Fibroblast of the conjunctiva (primary cell): ENCODE results near the gene SMIM33.
"Not testable (repeated sequence)": the region's sequence is repeated elsewhere in the genome, so short reads cannot be mapped to it uniquely, and the experiment has no call there.

Source experiments
- DNase-seq: peaks from one replicate; pipeline ENCODE4 v3.0.0-alpha.2; 2010; ENCODE audit warnings: low read depth

SMIM33 gene

GRCh38 chr5:139470821-139471300, at the start of gene SMIM33:
SMIM33 (plus strand) TSS chr5:139471004; CDS start chr5:139471122, 118 bp downstream.
- no peak for DNase-seq

- peak; percentile 65 for DNase-seq
Measured at GRCh38 chr5:139422307-139422893, 48.4 kb upstream of the SMIM33 start.

GRCh38 chr5:139425497-139425896, 45.3 kb upstream of the SMIM33 start:
- no peak for DNase-seq

- no peak for DNase-seq
Measured at GRCh38 chr5:139426203-139426885, 44.5 kb upstream of the SMIM33 start.

GRCh38 chr5:139430015-139430414, 40.8 kb upstream of the SMIM33 start:
- no peak for DNase-seq

GRCh38 chr5:139431706-139432105, 39.1 kb upstream of the SMIM33 start:
- DNase-seq, result no peak

GRCh38 chr5:139435676-139436075, 35.1 kb upstream of the SMIM33 start:
- DNase-seq, result no peak

- no peak for DNase-seq
Measured at GRCh38 chr5:139438707-139439012, 32.1 kb upstream of the SMIM33 start.

- DNase-seq, result peak; percentile 82
Measured at GRCh38 chr5:139439013-139439903, 31.5 kb upstream of the SMIM33 start, which contains the start of gene DNAJC18. DNAJC18 (minus strand) TSS chr5:139439525; CDS start chr5:139439445, 80 bp downstream.

GRCh38 chr5:139440416-139440815, 30.4 kb upstream of the SMIM33 start:
- DNase-seq, result not testable (repeated sequence)

GRCh38 chr5:139443831-139444453, 26.9 kb upstream of the SMIM33 start:
- peak; percentile 52 for DNase-seq

GRCh38 chr5:139445325-139446170, 25.3 kb upstream of the SMIM33 start:
- peak; percentile 52 for DNase-seq

- no peak for DNase-seq
Measured at GRCh38 chr5:139446956-139447779, 23.6 kb upstream of the SMIM33 start.

- DNase-seq, result no peak
Measured at GRCh38 chr5:139451176-139451575, 19.6 kb upstream of the SMIM33 start.

- no peak for DNase-seq
Measured at GRCh38 chr5:139451878-139452660, 18.7 kb upstream of the SMIM33 start.

GRCh38 chr5:139453683-139454567, 16.9 kb upstream of the SMIM33 start:
- DNase-seq, result no peak

GRCh38 chr5:139454568-139455290, 16.1 kb upstream of the SMIM33 start:
- DNase-seq, result no peak

GRCh38 chr5:139456776-139457175, 14.0 kb upstream of the SMIM33 start:
- DNase-seq, result no peak
